WI38 (cell line): ENCODE measurements around the gene TMEM72.

ENCODE experiments used
- H3K4me3 ChIP-seq: 2 replicates; pipeline ENCODE4 v1.5.1; 2011; ENCODE audit warnings: low read depth, mild to moderate bottlenecking, control low read depth, low read length
- CTCF ChIP-seq: IDR thresholded peaks from 2 replicates; pipeline ENCODE4 v1.5.1; 2012; ENCODE audit warnings: low read depth, mild to moderate bottlenecking, control low read depth, low read length

TMEM72 gene

GRCh38 chr10:44925224-44925623 lies 14.1 kb downstream of the TMEM72 start:
- no peak overlapping the region for H3K4me3 ChIP-seq
- TF ChIP-seq CTCF, result no peak

GRCh38 chr10:44925811-44926750 lies 14.9 kb downstream of the TMEM72 start:
- TF ChIP-seq CTCF, result no peak
- no peak overlapping the region for H3K4me3 ChIP-seq

GRCh38 chr10:44926751-44927351 lies 15.7 kb downstream of the TMEM72 start:
- no peak for TF ChIP-seq CTCF
- no peak overlapping the region for H3K4me3 ChIP-seq

GRCh38 chr10:44927352-44927751 lies 16.2 kb downstream of the TMEM72 start:
- H3K4me3 ChIP-seq, result no peak overlapping the region
- TF ChIP-seq CTCF, result no peak

GRCh38 chr10:44928462-44928861 lies 17.3 kb downstream of the TMEM72 start:
- H3K4me3 ChIP-seq, result no peak overlapping the region
- no peak for TF ChIP-seq CTCF

- no peak overlapping the region for H3K4me3 ChIP-seq
- no peak for TF ChIP-seq CTCF
These were observed 18.5 kb downstream of the TMEM72 start for GRCh38 chr10:44929356-44930255.
